Activated CD4-positive, alpha-beta T cell treated with anti-CD3 and anti-CD28 coated beads, Interleukin-2, amount 50 U/mL, for 1 hour (primary cell): ENCODE results near the gene DENND2C.

ENCODE experiments used
- DNase-seq: peaks from one replicate; pipeline ENCODE4 v3.0.0-alpha.2; 2020

DENND2C gene, protein sequence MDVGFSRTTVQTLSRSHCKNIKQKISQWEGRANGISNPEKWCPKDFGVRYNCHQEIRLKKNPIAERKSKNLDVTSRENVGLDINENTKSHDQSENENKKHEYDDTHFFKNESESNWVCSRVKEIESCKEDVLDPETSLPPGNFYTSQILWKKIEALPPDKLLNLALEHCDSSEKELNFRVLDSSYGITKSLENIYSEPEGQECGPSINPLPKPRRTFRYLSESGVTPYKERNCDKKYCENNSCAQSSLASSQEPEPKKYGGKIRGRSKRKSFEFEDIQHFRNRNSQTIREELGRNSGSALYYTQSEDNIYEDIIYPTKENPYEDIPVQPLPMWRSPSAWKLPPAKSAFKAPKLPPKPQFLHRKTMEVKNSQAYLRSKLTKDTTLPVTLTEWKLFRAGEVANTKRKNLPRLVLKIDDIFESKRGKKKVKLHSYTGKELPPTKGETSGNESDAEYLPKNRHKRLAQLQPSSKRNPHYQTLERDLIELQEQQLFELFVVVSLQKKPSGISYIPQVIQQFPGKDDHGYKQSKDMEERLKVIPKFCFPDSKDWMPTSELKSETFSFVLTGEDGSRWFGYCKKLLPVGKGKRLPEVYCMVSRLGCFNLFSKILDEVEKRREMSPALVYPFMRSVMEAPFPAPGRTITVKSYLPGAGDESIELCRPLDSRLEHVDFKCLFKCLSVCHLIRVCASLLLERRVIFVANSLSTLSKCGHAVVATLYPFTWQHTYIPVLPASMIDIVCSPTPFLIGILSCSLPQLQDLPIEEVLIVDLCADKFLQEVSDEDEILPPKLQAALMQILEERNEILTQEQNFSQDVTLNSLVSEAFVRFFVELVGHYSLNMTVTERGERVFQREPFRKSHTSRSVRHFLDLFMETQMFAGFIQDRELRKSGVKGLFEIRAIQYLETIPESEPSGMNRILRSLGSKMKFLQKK

DNA sequence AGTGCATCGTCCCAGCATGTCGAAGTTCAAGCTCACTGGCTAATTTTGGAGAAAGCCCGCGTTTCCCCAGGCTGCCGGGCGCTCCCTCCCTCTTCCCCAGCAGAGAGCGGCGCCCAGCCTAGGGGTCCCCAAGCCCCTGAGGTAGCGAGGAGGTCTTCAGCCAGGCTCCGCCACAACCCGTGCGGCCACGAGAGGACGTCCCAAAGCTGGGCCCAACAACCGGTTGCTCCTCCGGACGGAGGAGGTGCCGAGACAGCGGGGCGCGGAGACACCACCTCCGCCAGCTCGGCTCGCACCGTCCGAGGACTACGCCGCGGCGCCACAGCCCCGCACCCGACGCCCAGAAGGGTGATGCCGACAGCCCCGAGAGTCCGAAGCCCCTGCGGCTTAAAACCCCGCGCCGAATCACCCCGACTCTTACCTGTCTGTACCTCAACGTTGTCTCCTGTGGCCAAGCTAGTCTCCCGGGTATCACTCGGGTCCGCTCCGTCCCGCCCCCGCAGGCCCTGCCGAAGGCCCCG lies at the start of gene DENND2C:
DENND2C (minus strand) TSS at position 488 of the 521 bp plus-strand sequence. CDS start 44,065 bp downstream, outside the sequence.
- no peak for DNase-seq

DNA sequence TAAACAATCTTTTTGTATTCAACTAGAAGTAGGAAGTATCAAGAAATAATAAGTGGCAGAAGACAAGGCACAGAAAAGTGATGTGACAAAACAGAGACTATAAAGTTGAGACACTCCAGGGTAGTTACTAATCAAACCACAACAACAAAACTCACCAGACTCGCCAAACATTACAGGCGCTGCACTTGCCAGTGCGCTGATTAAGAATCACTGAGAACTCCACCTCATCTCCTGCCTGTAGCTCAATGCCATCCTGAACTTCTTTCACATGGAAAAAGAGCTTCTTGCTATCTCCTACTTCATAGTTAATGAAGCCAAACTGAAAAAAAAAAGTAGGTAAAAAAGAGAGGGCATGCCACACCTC lies 49.6 kb upstream of the DENND2C start:
- DNase-seq = no peak

DNA sequence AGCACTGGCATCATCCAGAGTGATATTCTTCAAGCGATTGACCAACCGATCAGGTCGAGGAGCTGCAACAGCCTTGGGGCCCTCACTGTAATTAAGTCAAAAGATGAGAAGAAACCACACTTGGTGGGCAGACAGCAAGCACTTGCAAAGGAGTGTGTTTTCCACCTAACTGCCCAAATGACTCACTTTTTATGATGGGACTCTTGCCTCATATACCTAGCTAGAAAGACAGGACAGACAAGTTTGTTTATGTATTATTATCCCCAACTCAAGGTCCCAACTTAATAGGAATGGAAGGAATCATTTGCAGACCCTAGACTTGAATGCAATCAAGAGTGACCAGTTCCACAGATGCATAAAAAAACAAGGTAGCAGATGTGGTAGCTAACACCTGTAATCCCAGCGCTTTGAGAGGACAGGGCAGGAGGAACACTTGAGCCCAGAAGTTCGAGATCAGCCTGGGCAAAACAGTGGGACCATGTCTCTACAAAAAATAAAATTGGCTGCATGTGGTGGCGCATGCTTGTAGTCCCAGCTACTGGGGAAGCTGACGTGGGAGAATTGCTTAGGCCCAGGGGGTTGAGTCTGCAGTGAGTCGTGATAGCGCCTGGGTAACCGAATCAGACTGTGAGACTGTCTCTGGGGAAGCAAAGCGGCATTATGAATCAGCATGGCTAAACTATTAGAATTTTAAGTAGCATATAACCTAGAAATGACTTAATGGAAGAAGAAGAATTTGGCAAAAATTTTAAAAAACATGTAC lies 49.0 kb upstream of the DENND2C start:
- DNase-seq = no peak

DNA sequence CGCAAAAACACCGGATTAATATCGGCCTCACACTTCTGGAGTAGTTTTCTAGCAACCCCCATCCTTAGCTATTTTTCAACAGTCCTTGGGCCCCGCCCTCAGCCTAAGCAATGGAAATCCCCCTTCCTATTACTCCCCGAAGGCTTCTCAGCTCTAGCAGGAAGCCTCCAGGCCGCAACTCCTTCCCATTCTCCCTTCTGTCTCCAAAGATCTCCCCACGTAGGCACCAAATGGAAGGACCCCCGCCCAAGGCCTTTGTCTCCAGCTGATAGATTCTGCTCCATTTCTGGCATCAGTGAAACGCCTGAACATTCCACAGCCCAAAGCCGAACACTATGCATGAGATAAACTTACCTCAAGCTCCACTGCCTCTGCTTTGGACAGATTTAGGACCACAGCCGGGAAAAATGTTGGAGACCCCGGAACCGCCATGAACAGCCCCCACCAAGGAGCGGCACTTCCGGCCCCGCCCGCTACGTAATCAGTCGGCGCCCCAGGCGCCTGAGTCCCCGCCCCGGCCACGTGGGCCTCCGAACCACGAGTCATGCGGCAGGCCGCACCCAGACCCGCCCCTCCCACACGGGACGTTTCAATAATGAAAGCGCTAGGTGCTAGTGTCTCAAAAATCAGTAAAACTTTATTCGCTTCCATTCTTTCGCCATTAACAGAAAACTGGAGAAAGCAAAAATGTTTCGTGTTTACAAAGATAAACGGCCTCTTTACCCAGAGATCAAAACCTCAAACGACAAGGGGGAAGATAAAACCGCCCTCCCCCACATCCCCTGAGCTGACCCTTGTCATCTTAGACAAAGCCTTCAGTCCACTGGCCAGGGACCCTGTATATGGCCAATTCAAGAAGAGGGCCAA lies 46.7 kb upstream of the DENND2C start, which contains the start of gene NRAS:
NRAS (minus strand) TSS at position 468 of the 867 bp plus-strand sequence. CDS start 611 bp downstream, outside the sequence.
- DNase-seq = peak; percentile 96

DNA sequence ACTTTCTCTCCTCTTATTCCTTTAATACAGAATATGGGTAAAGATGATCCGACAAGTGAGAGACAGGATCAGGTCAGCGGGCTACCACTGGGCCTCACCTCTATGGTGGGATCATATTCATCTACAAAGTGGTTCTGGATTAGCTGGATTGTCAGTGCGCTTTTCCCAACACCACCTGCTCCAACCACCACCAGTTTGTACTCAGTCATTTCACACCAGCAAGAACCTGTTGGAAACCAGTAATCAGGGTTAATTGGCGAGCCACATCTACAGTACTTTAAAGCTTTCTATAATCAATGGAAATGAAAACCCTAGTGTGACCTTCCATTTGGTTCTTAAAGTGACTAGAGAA lies 46.1 kb upstream of the DENND2C start:
- DNase-seq = no peak

DNA sequence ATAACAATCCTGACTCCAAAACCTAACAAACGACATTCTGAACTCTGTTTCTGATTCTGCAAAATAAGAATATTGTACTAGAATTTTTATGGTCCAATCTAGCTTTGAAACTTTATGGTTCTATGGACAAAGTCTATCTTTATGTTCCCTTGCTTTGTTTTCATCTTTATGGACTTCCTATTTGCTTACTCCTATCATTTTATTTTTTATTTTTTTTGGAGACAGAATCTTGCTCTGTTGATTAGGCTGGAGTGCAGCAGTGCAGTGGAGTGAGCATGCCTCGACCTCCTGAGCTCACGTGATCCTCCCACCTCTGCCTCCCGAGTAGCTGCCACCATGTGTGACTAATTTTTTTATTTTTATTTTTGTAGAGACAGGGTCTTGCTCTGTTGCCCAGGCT lies 43.1 kb upstream of the DENND2C start:
- DNase-seq = no peak

DNA sequence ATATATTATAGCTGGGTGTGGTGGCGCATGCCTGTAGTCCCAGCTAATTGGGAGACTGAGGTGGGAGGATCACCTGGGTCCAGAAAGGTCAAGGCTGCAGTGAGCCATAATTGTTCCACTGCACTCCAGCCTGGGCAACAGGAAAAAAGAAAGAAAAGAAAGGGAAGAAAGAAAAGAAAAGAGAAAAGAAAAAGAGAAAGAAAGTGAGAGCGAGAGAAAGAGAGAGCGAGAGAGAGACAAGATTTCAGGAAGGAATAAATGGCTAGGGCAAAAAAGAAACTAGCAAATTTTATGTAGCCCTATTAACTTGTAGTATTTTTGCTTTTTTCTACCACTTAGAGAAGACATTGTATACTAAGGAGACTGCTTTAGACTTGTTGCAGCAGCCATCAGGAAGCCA lies 40.5 kb upstream of the DENND2C start:
- DNase-seq = no peak

DNA sequence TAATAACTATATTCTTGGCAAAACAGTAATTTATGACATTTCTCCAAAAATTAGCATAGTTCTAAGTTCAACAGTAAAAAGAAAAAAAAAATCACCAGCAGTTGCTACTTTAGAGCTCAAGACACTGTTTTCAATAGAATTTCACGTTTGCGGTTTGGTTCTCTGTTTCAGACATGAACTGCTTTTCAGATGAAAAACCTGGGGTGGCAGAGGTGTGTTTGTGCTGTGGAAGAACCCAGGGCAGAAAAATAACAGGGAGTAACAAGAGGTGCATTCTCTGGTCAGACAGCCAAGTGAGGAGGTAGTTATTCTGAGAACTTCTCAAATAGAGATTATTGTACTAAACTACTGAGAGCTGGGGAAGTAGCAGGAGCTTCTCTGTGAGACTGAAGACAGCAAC lies 37.8 kb upstream of the DENND2C start:
- DNase-seq = no peak

DNA sequence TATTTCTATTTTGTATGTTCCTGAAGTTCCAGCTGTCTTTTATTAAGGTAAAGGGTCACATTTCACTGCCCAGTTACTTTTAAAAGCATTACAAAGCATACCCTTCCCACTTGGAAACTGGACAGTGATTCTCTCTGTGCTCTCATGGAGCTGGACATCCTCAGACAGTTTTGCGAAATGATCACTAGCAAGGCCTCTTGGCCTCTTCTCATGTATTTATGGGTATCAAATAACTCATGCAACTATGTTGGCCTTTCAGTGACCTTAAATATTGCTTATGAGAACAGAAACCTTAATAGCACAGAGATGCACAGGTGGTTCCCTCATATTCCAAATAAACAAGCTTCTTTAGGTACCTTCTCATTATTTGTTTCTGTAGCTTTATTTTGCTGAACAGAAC lies 33.4 kb upstream of the DENND2C start:
- no peak for DNase-seq

DNA sequence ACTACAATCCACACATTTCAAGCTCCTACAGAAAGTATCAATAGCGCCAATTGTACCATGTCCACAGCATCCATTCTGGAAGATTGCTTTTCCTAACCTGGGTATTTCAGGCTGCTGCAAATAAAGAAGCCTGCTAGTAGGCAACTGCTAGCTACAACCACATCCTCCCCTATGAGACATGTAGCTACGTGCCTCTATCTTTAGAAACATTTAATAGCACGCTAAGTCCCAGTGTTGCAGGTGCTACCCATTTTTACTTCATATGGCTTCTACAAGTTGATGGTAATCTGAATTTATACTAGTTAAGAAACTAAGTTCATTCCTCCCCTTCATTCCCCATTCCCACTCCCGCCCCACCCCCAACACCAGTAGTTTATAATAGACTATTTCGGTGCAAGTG lies 32.9 kb upstream of the DENND2C start:
- DNase-seq = no peak

DNA sequence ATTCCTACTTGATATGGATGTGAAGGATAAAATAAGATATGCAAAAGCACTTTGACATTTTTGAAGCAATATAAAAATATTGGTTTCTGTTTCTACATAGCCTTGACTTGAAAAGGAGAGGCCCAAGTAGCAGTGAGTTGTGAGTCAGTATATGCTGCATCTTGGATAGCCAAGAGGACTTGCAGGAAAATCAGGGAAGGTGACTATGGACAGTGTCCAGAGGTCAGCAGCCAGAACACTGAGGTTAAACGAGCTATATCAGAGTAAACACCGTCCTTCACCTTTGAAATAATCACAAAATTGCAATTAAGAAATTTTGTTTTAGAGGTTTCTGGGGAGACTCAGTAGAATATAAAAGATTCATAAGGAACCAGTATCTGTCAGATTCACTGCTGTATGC lies 32.1 kb upstream of the DENND2C start:
- DNase-seq = no peak

DNA sequence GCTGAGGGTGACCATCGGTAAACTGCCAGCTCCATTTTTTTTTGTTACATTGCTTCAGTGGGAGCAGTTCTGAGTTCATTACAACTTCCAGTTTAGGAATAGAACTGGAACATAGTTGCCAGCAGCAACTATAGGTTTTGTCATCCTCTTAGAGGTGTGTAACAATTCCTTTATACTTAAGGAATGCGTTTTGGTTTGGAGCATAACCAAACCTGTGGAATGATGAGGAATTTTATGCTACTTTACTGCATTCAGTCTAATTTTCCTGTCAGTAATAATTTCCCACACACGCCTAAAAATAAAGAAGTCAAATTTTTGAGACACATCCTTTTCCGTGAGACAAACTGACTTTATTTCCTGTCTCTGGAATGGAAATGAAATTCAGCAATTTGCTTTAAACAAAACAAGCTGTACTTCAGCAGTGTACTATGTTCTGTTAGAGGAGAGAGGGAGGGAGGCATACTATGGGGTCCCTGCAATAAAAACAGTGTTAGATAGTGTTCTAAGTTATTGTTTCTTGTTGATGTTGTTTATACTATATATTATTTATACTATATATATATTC lies 30.3 kb upstream of the DENND2C start:
- DNase-seq = no peak

DNA sequence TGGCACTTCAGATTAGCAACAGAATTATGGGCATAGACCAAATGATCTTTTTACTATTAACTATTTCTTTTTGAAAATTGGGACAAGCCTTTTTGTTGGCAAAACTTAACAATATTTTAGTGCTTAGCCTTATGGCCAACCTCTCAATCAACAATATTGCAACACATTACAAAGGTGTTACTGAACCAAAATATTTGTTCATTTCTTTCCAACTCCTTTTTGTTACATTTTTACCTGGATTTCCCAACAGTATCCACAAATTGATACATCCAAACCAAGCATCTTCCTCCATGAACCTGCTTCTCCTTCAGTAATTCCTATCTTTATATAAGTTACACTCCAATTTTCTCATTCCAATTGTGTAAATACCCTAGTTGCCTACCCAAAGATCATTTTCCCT lies 27.0 kb upstream of the DENND2C start:
- DNase-seq = no peak

DNA sequence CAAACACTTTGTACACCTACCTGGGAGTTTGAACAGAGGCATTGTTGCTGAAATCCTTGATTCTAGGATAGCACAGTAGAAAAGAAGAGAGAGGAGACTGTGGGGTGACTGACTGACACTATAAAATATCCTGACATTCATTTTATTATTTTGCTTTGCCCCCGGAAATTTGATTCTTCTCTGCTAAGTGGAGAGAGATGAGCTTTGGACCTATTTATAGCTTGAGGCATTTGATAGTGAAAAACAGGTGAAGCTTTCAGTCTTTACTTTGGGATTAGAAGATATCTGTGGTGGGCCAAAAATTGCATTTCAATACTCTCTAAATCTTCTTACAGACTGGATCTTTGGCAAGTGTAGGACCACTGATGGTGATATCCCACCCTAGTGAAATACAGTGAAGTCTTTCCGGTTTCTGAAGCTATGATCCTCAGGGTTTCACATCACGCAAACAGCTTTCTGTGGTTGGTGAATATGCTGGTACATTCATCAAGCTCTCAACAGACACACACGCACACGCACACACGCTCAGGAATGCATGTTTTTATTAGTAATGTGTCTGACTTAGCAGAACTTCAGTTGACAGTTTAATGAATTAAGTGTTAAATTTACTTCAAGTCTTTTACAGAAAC lies 25.7 kb upstream of the DENND2C start, which contains the start of gene AMPD1:
AMPD1 (minus strand) TSS at position 117 of the 629 bp plus-strand sequence; CDS start at position 42, 75 bp downstream.
- DNase-seq = no peak

DNA sequence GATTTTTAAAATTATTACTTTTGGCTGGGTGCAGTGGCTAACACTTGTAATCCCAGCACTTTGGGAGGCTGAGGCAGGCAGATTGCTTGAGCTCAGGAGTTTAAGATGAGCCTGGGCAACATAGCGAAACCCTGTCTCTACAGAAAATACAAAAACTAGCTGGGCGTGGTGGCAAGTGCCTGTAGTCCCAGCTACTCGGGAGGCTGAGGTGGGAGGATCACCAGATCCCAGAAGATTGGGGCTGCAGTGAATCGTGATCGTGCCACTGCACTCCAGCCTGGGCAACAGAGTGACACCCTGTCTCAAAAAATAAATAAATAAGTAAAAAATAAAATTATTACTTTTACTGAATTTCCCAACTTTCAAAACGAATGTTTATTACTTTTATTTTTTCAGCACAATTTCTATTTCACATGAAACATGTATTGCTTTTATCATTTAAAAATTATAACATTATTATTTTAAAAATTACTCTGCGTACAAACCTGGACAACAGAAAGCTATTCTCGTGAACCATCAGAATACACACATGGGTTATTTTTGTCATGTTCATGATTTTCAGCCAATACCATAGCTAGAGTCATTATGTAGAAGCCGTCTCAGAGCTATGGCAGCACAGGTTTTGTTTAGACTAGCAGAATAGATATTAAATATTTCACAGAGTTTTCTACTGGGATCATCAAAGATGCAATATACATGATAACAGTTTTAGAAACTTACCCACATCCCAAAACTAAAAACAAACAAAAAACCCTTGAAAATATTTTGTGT lies 24.9 kb upstream of the DENND2C start:
- DNase-seq = no peak

DNA sequence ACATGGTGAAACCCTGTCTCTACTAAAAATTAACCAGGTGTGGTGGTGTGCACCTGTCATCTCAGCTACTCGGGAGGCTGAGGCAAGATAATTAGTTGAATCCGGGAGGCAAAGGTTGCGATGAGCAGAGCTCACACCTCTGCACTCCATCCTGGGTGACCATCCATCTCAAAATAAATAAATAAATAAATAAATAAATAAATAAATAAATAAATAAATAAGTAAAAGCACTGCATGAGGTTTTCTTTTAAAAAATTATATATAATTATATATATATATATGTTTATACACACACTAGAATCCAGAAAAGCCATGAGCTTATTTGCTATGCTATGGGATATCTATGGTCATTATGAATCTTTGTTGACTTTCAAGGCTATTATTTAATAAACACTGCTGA lies 23.1 kb upstream of the DENND2C start:
- no peak for DNase-seq

DNA sequence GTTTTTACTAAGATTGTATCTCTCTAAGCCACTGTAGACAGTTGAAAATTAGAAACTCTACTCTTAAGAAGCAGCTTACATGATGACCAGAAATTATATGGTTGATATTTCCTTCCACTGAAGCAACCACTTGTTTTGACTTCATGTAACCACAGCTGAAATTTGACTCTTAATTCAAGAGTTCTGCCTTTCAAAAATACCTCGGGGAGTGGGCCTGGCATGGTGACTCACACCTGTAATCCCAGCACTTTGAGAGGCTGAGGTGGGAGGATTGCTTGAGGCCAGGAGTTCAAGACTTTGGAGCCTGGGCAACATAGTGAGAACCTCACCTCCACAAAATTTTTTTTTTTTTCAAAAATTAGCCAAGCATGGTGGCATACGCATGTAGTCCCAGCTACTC lies 21.2 kb upstream of the DENND2C start:
- DNase-seq = no peak

DNA sequence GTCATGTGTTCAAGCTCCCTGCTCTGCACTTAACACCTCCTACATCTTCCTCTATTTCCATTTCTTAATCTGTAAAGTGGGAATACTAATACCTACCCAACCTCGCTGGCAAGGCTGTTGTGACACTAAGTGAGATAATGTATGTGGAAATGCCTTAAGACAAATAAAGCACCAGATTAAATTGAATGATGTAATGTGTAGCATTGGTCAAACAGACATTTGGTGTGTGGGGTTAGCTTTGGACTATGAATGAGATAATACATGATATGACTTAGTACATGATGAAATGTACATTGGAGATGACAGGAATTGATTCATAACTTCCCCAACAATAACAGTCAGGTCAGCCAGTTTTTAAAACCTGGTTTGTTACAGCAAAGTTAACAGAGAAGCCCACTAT lies 20.3 kb upstream of the DENND2C start:
- no peak for DNase-seq

DNA sequence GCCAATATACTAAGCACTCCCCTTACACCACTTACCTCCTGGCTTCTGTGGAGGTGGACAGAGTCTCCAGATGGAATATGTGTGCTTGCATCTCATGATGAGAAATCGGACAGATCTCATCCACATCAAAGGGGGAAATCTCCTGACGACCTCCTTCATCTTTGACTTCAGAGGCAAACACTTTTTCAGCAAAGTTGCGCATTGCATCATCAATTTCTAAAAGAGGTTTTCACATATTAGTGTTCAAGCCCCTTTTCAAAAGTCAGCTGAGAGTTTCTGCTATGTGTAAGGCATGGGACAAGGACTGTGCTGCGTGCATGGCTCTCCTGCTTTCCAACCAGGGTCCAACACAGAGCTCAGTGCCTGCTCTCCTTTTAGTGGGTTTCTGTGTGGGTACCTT lies 18.7 kb upstream of the DENND2C start:
- DNase-seq = no peak

DNA sequence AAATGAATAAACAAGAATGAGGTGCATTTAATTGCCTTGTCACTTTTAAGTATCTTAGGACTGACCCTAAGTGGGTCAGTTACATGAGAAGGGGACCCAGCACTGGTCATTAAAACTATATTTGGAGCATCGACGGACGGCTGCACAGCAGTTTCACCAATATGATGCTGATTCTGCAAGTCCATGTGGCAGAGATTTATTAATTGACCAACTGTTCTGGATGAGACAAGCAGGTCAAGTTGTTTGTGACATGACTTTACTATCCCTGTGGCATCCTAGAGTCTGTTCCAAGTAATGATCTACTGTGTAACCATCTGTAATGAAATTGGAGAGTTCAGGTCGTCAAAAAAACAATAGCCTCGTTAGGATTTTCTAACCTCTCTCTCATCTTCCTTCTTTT lies 16.0 kb upstream of the DENND2C start:
- DNase-seq = no peak
